Measurements from ENCODE around the gene CLEC4D.
"Not testable (repeated sequence)": the region's sequence is repeated elsewhere in the genome, so short reads cannot be mapped to it uniquely, and the experiment has no call there.

The CLEC4D gene

DNA sequence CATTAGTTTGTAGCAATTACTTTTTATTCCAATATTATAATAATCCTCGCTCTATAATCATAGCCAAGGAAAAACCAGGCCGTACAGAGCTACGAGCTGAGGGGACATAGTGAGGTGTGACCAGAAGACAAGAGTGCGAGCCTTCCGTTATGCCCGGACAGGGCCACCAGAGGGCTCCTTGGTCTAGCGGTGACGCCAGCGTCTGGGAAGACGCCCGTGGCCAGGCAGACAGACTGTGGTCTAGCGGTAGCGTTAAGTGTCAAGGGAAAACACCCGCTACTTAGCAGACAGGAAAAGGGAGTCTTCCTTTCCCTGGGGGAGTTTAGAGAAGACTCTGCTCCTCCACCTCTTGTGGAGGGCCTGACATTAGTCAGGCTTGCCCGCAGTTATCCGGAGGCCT is 24.5 kb downstream of the CLEC4D start:
- not testable (repeated sequence) for DNase-seq

DNA sequence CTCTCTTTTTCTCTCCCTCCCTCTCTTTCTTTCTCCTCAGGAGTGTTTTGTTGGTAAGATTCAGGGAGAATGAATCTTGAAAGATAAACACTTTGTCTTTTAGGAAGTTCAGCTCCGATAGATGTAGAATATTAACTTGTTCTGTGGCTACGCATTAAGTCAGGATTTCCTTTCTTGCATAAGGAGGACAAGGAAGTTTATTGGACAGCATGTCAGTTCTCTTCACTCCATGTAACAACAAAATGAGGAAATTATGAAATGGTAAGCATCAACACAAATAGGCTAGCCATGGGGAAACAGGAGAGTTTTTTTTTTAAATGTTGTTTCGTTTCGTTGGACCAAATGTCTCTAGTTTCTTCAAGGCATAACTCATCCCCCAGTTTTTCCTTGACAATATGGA is 27.5 kb downstream of the CLEC4D start, which contains the start of gene CLEC4E:
TSS of gene CLEC4E (minus strand) at position 75 of the 400 bp plus-strand sequence. CDS start 108 bp downstream, outside the sequence.
- DNase-seq, result not testable (repeated sequence)

DNA sequence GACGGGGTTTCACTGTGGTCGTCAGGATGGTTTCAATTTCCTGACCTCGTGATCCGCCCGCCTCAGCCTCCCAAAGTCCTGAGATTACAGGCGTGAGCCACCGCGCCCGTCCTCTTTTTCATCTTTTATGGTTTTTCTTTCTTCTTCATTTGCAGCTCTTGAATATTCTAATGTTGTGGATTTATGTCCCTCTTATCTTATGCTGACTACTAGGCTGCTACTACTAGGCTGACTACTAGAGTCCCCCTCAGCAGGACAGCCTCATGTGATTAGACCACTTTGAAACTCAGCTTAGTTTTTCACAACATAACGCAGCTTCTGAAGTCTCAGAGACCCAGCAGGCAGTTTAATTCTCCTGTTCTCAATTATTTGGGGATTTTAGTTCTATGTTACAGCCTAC is 28.3 kb downstream of the CLEC4D start:
- no peak for DNase-seq

DNA sequence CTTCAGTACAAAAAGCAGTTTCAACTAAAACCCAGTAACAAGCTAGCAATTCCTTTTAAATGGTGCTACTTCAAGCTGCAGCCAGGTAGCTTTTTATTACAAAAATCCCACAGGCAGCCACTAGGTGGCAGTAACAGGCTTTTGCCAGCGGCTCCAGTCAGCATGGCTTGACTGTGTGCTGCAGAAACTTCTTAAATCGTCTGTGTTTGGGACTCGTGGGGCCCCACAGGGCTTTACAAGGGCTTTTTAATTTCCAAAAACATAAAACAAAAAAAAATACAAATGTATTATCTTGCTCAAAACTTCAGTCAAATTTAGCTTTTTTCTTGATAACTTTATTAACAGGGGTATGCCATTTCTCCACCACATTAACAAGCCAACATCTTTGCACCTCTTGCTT is 31.0 kb downstream of the CLEC4D start:
- no peak for DNase-seq

- DNase-seq, result no peak
Observed at GRCh38 chr12:8546591-8546990, 33.3 kb downstream of the CLEC4D start.

DNA sequence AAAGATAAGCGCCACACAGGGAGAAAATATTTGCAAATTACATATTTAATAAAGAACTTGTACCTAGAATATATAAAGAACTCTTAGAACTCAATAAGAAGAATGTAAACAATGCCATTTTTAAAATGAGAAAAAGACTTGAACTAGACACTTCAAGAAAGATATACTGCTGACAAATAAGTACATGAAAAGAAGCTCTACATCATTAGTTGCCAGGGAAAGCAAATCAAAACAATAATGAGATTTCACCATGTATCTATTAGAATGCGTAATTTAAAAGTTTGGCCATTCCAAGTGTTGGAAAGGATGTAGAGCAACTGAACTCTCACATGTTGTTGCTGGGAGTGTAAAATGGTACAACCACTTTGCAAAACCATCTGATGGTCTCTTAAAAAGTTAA is 34.3 kb downstream of the CLEC4D start:
- no peak for DNase-seq

DNA sequence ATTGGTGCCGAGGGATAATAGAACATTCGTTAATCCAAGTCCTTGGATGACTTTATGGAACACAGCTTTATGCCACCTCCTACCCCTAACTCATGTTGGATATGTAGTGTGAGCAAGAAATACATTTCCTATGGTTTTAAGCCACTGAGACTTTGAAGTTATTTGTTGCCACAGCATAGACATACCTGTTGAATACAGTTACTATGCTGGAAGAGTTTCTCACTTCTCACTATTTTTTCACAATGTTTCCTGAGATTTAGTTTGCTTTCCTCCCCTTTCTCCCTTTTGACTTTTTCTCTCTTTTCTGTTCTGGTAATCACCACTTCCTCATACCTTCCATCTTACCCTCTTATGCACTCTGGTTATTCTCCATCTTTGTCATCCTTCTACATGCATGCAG is 34.9 kb downstream of the CLEC4D start:
- no peak for DNase-seq

GRCh38 chr12:8549381-8549780 is 36.1 kb downstream of the CLEC4D start:
- no peak for DNase-seq

DNA sequence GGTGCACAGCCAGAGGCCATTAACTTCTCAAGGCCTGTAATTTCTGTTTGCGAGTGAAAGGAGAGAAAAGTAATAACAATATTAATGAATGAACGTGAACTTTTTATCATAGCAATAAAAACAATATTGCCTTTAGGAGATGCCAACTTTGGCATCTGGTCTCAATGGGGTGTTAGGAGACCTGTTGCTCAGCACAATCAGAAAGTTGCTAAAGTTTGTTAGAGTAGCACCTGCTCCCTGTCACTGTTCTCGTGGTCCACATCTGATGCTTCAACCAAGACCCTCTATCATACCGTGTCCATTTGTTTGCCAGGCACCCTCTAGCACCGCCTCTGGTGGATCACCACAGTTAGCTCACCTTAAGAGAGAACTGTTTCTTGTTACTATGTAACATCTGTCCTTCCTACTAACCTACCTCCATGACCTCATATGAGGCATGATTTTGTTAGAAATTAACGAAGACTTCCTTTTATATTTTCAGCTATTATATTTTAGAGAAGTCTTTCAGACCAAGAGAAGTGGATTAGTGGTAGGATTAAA is 39.9 kb downstream of the CLEC4D start:
- no peak for DNase-seq

DNA sequence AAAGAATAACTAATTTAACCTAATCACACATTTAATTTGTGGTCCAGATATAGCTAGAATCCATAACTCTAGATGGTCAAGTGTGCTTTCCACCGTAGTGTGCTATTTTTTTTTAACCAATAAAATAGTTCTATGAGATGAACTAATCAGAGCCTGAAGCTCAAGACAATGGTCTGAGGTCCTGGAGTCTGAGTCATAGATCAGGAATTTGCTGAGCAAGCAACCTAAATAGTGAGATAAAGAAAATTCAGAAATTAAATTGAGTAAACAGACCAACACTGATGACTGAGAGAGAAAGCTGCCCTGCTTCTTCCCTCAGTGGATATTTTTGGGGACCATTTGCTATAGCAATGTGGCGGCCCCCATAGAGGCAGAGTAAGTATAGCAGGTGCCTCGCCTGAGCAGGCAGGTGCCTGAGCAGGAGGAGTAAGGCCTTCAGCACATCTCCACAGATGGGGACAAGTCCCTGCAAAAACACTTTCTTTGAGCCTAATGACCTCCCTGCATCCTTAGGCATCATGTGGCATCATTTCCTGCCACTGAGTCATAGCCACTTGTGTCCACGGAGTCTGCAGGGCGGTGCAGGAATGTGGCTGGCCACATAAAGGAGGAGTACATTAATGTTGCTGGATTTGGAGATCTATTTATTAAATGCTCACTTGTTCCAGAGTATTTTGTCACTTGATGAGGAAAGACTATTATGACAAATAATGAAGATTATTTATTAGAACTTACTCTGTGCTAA is 41.3 kb downstream of the CLEC4D start:
- DNase-seq, result no peak

DNA sequence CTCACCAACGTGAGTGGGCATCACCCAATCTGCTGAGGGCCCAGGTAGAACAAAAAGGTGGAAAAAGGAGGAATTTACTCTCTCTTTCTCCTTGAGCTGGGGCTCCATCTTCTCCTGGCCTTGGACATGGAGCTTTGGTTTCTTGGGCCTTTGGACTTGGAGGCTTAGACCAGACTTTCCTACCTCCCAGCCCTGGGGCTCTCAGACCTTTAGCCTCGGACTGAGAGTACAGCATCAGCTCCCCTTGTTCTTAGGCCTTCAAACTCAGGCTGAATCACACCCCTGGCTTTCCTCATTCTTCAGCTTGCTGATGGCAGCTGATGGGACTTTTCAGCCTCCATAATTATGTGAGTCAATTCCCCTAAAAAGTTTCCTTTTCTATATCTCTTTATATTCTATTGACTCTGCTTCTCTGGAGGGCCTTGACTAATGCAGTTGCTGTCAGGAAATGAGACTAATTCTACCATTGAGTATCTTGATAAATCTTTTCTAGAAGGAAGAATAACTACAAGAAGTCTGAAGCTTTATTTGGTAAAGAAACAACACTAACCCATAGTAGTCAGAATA is 43.3 kb downstream of the CLEC4D start:
- DNase-seq, result no peak

GRCh38 chr12:8559676-8560075 is 46.4 kb downstream of the CLEC4D start:
- DNase-seq, result no peak

GRCh38 chr12:8561011-8561410 is 47.7 kb downstream of the CLEC4D start:
- DNase-seq, result no peak

GRCh38 chr12:8562310-8562709 is 49.0 kb downstream of the CLEC4D start:
- DNase-seq, result no peak

- no peak for DNase-seq
Observed at GRCh38 chr12:8563356-8563755, 50.1 kb downstream of the CLEC4D start.

- DNase-seq, result no peak
Observed at GRCh38 chr12:8564656-8565055, 51.4 kb downstream of the CLEC4D start.

- not testable (repeated sequence) for DNase-seq
Observed at GRCh38 chr12:8566052-8566451, 52.7 kb downstream of the CLEC4D start.

DNA sequence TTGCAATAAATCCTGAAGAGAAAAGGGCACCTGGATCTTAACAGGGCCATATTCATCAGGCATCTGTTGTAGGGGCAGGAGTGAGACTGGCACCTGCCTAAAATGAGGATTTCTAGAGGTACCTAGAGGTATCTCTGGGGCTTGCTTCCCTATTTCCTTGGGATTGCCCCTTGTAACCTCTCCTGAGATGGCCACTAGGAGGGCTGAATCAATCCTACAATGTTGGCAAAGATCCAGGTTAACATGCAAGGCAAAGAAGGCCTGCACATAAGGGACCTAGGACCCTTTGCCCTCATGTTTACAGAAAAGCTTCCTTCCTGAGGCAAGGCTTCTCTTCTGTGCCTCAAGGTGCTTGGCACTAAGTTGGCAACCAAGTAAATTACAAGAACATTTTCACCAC is 53.2 kb downstream of the CLEC4D start:
- no peak for DNase-seq

Measured in cortex of kidney (tissue), 1 donor.